HG02973 (cell line): ENCODE data around the gene ENAH.

Source experiments
- ATAC-seq: cut with Tn5 transposase; IDR thresholded peaks from one replicate; pipeline ENCODE4 v1.9.1; 2021; ENCODE audit warnings: moderate library complexity; ENCODE audit not compliant: unreplicated experiment

The ENAH gene

DNA sequence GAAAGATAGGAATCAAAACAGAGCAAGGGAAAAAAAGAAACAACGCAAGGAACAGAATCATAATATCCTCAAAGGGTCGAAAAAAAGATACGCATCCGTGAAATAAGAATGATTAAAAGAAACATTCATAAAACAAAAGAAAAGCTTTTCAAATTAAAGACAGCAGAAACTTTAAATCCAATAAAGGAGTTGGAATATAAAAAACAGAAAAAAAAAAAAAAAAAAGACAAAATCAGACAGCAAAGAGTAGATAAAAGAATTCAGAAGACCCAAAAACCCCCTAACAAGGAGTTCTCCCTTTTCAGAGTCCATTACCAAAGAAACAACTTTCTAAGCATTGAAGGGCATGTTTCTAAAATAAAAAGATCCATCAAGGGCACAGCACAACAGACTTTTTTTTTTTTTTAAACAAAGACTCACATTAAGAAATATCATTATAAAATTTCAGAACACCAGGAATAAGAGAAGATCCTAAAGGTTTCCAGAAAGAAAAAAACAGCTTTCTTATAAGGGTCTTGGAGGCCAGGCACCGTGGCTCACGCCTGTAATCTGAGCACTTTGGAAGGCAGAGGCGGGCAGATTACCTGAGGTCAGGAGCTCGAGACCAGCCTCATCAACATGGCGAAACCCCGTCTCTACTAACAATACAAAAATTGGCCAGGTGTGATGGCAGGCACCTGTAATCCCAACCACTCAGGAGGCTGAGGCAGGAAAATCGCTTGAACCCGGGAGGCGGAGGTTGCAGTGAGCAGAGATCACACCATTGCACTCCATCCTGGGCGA lies 44.7 kb downstream of the ENAH start:
- no peak for ATAC-seq

DNA sequence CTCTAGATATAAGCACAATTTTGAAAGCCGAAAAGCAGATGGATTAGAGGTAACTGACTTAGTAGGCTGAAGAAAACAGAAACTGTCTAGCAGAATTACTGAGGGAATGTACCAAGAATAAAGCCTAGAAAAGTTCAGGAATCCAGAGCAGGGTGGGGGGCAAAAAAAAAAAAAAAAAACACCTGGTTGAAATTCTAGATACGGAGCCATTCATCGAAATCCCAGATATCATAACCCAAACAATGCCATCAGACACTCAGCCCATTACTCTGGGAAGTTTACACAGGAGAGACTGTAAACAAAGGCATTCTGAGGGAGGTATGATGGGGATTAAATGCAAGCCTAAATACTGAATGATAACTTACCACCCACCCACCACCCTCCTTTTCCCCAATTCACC lies 45.6 kb downstream of the ENAH start:
- no peak for ATAC-seq

DNA sequence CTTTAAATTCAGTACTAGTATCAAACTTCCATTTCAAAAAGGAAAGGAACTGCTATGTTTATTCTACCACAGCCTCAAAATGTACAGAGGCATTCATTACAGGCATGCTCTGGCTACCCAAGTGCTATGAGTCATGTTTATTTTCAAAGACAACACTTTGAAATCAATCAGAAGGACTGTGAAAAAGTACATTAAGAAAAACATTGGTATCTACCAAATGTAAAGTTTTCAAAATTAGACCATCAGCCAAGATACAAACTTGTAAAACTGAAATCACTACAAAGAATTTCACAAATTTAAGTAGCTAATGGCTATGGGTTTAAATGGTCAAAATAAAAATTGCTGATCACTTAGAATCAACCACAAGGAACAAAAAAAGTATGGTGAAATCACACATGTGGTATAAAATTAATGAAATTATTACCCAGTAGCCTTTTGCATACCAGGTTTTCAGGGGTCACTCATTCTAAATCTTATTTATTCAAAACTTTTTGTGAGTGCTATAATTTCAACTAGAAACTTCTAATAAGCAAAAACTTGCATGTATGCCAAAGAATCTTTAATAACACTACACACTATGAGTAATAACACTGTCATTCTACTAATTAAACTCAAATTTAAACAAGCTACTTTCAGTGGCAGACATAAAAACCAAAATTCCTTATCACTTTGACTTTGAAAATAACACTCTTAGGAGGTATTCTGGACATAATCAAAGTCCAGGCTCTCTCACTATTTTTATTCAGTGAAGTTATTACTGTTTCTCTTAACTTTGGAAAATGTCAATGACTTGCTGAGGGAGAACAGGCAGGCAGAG lies 49.2 kb downstream of the ENAH start:
- ATAC-seq = no peak

DNA sequence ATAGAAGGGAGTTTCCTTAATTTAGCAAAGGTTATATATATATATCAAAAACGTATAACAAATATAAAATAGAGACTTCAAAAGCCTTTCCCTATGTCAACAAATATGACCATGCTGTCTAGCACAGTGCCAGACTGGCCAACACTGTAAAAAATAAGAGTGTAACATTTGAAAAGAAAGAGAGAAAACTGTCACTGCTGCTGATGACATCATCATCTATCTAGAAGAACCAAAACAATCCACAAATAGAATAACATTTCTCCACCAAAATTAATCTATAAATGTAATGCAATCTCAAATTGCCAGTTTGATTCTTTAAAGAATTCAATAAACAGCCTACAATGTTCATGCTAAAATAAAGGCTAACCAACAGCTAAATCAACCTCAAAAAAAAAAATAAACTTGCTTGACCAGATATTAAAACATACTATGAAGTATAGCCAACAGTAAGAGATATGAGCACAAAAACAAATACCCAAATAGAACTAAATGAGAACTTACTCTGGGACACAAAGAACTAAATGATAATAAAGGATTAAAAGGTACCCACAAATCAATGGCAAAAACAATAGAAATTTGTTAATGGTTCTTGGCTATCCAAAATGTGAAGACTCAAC lies 50.2 kb downstream of the ENAH start:
- ATAC-seq = no peak

DNA sequence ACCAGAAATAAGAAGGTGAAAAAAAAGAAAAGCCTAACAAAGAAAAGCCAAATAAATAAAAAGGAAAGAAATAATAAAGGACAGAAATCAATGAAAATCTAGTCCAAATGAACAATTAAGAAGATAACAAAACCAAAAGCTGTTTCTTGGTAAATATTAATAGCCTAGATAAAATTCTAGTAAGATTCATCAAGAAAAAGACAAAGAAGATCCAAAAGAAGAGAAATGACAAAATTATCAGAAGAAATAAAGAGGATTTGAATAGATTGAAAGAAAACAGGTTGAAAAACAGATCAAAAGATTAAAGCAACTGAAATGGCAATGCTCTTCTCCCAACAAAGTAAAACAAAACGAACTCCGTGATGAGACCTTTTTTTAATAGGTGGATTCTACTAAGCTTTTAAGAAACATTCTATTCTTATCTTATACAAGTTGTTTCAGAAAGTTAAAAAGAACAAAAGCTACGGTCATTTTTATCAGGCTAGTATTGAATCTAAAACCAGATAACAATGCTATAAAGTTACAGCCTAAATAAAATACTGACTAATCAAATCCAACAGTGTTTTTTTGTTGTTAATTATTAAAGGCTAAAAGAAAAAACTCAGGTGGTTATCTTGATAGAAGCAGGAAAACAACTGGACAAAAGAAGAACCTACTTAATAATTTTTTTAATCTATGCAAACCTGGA lies 50.9 kb downstream of the ENAH start:
- no peak for ATAC-seq

DNA sequence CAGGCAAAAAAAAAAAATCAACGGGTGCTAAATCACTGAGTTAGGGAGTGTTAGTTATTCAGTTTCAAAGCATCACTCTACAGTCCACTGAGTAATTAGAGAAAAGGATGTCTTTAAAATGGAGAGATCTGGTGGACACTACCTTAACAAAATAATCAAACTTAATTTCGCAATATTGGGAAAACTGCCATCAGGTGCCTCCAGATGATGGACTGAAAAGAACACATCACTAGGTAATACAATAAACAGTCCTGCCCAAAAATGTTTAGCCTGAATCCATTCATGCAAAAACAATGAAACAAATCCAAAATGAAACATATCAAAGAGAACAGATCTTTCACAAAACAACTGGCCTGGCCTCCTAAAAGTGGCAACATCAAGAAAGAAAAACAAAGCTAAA lies 54.1 kb downstream of the ENAH start:
- ATAC-seq = no peak

DNA sequence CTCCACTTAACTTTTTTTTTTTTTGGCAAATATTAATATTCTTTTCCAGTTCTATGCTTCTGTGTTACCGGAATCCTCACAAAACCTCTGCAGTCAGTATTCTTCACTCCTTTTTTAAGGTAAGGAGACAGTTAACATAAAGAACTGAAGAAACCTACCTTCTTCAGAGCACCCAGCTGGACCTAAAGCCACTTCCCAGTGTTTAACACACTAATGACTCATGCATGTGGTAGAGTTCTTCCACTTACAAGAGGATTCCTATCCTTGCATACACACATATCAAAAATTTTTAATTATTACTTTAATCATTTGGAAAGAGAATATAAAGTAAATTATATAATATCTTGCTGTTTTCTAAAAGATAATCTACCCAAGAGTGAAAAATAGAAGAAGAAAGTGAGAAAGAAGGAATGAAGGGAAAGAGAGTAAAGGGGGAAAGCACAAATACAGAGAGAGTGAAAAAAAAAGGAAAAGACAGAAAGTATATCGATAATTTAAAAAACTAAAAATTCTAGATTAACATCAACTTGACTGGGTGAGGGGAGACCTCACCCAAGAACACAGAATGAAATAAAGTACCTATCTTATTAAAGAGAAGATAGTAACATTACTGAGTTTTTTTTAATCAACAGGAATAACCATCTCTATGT lies 54.9 kb downstream of the ENAH start:
- no peak for ATAC-seq

DNA sequence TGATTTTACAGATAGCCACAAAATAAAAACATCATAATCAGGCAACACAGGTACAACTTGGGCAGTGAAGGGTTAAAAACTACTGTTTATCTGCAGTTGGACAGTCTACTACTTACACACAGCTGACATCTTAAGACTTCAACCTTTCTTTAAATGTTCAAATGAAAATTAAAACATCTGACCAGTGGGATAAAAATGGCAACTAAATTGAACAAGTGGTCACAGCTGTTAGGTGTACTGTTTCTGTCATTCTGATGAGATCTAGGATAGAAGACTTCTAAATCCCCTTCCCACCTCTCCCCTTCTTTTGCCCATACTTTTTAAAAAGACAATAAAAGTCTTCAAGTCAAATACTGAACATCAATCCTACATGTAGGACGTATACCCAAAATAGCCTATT lies 56.2 kb downstream of the ENAH start:
- no peak for ATAC-seq

DNA sequence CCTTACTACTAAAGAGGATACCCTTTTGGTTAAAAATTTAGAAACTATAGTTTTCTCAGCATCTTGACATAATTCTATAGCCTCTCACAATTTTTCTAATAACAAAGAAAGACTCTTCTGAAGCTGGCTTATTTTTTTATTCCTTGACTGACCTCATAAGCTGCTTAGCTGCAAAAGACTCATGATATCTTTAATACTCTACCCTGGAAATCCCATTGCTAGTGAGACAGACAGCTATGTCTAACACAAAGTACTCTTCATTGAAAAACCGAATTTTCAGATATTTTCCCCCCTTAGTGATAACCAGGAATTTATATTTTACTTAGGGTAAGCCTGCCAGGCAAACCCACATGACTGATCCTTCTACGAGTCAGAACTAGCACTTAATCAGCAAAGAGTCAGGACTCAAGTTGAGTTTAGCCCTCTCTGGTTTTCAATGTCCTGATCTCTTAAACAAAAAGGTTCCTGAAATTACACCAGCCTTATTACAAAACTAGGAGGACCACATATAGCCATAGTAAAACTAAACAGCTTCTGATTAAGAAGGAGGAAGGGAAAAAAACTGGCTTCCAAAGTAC lies 56.9 kb downstream of the ENAH start:
- no peak for ATAC-seq

DNA sequence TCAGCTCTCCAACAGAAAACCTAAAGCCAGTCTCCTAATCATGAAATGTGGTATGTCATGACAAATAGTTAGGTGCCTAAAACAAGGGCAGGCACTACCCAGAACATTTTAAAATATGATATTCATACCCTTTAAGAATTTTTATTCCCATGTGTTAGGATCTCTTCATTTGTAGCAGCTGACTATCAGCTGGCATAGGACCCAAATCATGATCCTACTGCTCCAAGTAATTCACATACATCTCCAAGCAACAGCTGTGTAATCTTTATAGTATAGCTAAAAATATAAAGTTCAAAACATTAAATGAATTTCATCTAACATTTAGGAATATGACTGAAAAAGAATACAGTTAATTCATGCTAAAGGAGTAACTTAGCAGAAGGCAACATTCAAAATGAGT lies 57.5 kb downstream of the ENAH start:
- no peak for ATAC-seq

DNA sequence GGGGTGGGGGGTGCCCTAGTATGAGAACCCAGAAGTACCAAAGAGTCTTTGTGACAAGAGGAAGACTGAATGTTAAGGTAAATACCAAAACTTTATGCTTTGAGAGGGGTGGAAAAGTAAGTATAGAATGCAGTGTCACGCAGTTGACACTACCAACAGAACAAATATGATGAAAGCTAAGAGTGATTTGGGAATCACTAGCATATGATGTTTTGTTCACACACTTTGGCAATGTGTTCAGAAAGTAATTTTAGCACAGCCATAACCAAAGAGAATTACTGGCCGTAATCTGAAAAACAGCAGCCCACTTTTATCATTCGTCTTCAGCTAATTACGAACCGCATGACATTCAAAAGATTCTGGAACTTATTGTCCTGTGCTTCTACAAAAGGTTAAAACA lies 59.5 kb downstream of the ENAH start:
- no peak for ATAC-seq

DNA sequence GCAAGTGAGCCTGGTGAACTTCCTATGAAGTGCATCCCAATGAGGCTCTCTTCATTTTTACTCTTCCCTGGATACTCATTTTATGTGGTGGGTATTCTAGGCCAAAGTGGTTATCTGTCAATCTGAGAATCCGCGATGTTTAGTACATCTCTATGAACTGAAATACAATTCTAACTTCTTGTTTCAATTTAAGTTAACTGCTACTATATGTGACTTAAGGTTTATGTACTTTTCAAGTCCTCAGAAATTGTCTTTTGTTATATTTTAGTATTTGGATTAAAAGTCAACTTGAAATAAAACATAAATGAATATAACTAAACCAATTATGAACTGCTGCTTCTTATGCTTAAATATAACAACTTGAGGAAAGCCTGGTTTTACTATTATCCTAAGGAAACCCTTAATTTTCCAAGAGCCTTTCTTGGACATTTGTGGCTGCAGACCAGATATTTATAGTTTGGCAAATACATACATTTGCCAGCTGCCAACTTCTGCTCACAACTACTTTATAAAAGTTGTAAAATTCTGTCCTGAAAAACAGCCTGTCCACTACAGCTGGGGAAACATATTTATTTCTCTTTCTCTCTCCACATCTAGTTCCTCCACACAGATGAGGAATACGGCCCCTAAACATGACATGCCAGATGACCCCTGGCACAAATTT lies 60.4 kb downstream of the ENAH start:
- no peak for ATAC-seq

DNA sequence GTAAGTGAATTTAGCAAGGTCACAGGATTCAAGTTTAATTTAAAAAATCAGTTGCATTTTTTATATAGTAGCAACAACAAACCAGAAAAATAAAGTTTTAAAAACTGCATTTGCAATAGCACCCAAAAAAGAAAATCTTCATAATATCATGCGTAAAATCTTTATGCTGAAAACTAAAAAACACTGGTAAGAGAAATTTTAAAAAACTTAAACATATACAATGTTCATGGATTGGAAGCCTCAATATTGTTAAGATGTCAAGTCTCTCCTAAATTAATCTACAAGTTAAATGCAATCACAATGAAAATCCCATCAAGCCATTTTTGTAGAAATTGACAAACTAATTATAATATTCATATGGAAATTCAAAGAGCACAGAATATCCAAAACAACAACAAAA lies 65.6 kb downstream of the ENAH start:
- no peak for ATAC-seq

DNA sequence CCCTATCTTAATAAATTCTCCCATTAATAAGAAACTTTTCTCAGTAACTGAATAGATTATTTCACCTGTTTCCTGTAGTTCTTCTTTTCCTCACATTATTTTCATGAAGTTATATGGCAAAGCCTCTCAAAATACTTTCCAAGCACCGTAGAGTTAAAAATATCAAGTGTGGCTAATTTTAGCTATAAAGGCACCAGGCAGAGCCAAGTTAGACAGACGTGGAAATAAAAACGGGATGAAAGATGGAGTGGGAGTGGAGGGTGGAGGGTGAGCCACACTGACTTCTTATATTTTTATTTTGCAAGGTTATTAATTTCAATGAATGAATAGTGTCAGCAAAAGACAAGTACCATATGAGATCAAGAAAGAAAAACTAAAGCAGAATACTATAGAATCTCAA lies 71.7 kb downstream of the ENAH start:
- no peak for ATAC-seq

DNA sequence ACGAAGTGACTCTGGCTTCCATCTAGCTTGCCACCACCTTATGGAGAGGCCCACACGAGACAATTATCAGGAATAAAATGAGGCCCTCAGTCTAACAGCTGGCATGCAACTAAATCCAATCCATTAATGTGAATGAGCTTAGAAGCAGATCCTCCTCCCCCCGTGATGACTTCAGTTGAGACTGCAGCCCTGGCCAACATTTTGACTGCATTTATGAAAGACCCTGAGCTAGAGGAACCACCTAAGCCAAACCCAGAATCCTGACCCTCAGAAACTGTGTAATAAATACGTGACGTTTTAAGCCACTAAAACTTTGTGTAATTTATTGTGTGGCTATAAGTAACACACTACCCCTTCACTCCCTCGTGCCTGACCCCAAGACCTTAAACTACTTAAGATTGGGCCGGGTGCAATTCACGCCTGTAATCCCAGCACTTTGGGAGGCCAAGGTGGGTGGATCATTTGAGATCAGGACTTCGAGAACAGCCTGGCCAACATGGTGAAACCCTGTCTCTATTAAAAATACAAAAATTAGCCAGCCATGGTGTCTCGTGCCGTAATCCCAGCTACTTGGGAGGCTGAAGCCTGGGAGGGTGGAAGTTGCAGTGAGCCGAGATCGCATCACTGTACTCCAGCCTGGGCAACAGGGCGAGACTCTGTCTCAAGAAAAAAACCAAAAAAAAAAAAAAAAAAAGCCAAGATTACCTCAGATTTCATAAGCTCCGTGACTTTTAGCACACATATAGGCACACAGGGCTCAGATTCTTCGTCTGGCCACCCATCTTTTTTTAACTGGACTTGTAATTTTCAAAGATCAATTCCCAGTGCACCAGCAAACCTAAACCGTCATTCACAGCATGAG lies 72.5 kb downstream of the ENAH start:
- no peak for ATAC-seq

DNA sequence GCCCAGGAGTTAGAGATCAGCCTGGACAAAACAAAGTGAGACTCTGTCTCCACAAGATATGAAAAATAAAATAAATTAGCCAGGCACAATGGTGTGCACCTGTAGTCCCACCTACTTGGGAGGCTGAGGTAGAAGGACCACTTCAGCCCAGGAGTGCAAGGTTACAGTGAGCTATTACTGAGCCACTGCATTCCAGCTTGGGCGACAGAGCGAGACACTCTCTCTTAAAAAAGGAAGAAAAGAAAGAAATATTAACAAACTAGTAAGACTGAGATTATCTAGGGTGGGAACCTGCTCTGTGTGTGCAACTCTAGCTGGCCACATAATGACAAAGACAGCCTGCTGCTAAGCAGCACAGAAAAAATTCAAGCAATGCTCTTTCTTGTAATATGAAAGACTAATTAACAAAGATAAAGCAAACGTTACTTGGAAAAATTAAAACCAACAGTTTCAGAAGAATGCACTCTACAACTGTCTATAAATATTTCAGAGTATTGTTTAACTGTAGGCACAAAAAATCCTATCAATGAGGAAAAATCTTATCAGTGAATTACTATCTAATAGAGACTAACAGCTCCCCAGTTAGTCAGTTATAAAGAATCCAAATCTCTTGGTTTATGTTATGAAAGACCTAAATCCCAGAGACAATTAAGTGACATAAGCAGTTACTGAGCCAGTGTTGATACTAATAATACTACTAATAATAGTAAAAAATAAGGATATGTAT lies 74.5 kb downstream of the ENAH start:
- no peak for ATAC-seq

DNA sequence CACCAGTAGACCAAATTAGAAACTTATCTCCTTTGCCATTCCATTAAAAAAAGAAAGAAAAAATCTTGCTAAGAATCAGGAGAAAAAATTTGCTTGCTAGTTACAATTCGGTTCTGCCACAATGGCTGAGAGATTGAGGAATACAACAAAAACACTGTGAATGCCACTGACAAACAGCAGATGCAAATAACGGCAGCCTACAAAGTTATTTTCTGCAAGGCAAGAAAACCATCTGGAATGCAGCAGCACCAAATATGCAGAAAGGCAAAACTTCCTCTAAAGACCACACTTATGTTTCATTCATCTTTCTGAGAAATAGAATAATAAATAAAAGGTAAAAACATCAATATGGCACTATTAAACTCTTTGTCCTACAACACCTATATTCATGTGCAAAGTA lies 75.7 kb downstream of the ENAH start:
- ATAC-seq = no peak

DNA sequence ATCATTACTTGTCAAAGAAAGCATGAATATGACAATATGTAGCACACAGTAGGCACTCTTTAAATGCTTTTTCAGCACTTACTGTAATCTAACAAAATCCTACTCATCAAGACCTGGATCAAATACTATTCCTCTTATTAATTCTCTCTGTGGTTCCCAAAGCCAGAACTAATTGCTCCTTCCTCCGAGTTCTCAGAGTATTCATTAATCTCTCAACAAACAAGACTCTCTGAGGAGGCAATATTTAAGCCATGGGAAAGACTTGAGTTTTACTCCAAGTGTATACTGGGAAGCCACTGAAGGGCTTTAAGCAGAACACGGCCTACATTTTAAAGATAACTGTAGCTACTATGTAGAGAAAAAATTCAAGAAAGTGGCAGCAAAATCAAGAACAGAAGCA lies 79.7 kb downstream of the ENAH start:
- ATAC-seq = no peak
